ENCODE data around the gene FMO5.

- TF ChIP-seq CTCF (IDR thresholded peaks at IDR 0.05 in 8 of 11, conservative IDR thresholded peaks at IDR 0.05 in 3 of 11), result no peak
- no peak for TF ChIP-seq POLR2AphosphoS5 (IDR thresholded peaks at IDR 0.05)
- no peak for TF ChIP-seq POLR2A (IDR thresholded peaks at IDR 0.05)
These were observed 56.0 kb downstream of the FMO5 start for GRCh38 chr1:147169171-147169570.

Measured in spleen (tissue), 7 donors.